ENCODE measurements around the gene PRKCZ. TPM values are rescaled to one million over a fixed set of nuclear protein-coding genes. Genes with fewer than 3 reads are reported as not detected.

Gene PRKCZ
- total RNA-seq, 1 experiment from 2014 or later = 1.9 TPM

GRCh38 chr1:2065699-2066098, 15.5 kb downstream of the PRKCZ start:
- DNase-seq (ENCODE audit: low spot score) = no peak
- intact Hi-C loops (cut with micrococcal nuclease; ENCODE audit: unreplicated experiment) = no loop called here
- Histone ChIP-seq H3K27me3 (replicated peaks; ENCODE audit: insufficient read depth, low read depth, low read length, poor library complexity) (peaks cover 20% of the 10 kb centered on the region), H3K4me3 (ENCODE audit: low read depth, low read length, poor library complexity, severe bottlenecking) (no peak overlapping the region), H3K27ac (ENCODE audit: low read depth, low read length, poor library complexity, severe bottlenecking) (no peak overlapping the region), H3K4me1 (ENCODE audit: insufficient read depth, low read length, poor library complexity, severe bottlenecking) (no peaks in the 10 kb centered on the region), H3K9me3 (ENCODE audit: low read depth, low read length, poor library complexity, severe bottlenecking) (peaks cover 10% of the 10 kb centered on the region), H3K36me3 (ENCODE audit: insufficient read depth, low read length, poor library complexity, severe bottlenecking) (no peaks in the 10 kb centered on the region)
- TF ChIP-seq EZH2 (IDR thresholded peaks at IDR 0.05; ENCODE audit: borderline replicate concordance, low read depth, low read length, poor library complexity, severe bottlenecking) = no peak
- no peak for TF ChIP-seq CTCF (conservative IDR thresholded peaks at IDR 0.05; ENCODE audit: low read depth, low read length)
- ChIA-PET CTCF (interaction anchor here (0.7 kb wide), 2 partner anchors 122 to 129 kb away, joined by 4 to 10 read pairs; partner anchors contain the start of gene FAAP20), POLR2A (ENCODE audit: low non-redundant PET) (no interaction called here)
- BruUV-seq (replicated peaks) = no TSS peak

- no peak for TF ChIP-seq CTCF (conservative IDR thresholded peaks at IDR 0.05; ENCODE audit: low read depth, low read length)
- no peak for TF ChIP-seq EZH2 (IDR thresholded peaks at IDR 0.05; ENCODE audit: borderline replicate concordance, low read depth, low read length, poor library complexity, severe bottlenecking)
These were observed 17.2 kb downstream of the PRKCZ start for GRCh38 chr1:2067393-2067792.

GRCh38 chr1:2067981-2068380, 17.8 kb downstream of the PRKCZ start:
- TF ChIP-seq CTCF (conservative IDR thresholded peaks at IDR 0.05; ENCODE audit: low read depth, low read length) (no peak), EZH2 (IDR thresholded peaks at IDR 0.05; ENCODE audit: borderline replicate concordance, low read depth, low read length, poor library complexity, severe bottlenecking) (no peak)
- H3K9me3 ChIP-seq (ENCODE audit: low read depth, low read length, poor library complexity, severe bottlenecking) = peaks cover 10% of the 10 kb centered on the region
- BruUV-seq (replicated peaks) = no TSS peak
- intact Hi-C loops (cut with micrococcal nuclease; ENCODE audit: unreplicated experiment) = no loop called here
- DNase-seq (ENCODE audit: low spot score) = no peak
- CTCF ChIA-PET = no interaction called here
- peaks cover 34% of the 10 kb centered on the region for H3K27me3 ChIP-seq (replicated peaks; ENCODE audit: insufficient read depth, low read depth, low read length, poor library complexity)
- H3K4me1 ChIP-seq (ENCODE audit: insufficient read depth, low read length, poor library complexity, severe bottlenecking) = no peaks in the 10 kb centered on the region
- H3K27ac ChIP-seq (ENCODE audit: low read depth, low read length, poor library complexity, severe bottlenecking) = no peak overlapping the region
- H3K4me3 ChIP-seq (ENCODE audit: low read depth, low read length, poor library complexity, severe bottlenecking) = no peak overlapping the region
- no peaks in the 10 kb centered on the region for H3K36me3 ChIP-seq (ENCODE audit: insufficient read depth, low read length, poor library complexity, severe bottlenecking)
- POLR2A ChIA-PET (ENCODE audit: low non-redundant PET) = no interaction called here

More at GRCh38 chr1:2067393-2067792, 17.2 kb downstream of the PRKCZ start:
- Histone ChIP-seq H3K9me3 (ENCODE audit: low read depth, low read length, poor library complexity, severe bottlenecking) (peaks cover 10% of the 10 kb centered on the region), H3K27ac (ENCODE audit: low read depth, low read length, poor library complexity, severe bottlenecking) (no peak overlapping the region), H3K36me3 (ENCODE audit: insufficient read depth, low read length, poor library complexity, severe bottlenecking) (no peaks in the 10 kb centered on the region), H3K27me3 (replicated peaks; ENCODE audit: insufficient read depth, low read depth, low read length, poor library complexity) (peaks cover 28% of the 10 kb centered on the region), H3K4me3 (ENCODE audit: low read depth, low read length, poor library complexity, severe bottlenecking) (no peak overlapping the region), H3K4me1 (ENCODE audit: insufficient read depth, low read length, poor library complexity, severe bottlenecking) (no peaks in the 10 kb centered on the region)
- intact Hi-C loops (cut with micrococcal nuclease; ENCODE audit: unreplicated experiment) = no loop called here
- ChIA-PET CTCF (no interaction called here), POLR2A (ENCODE audit: low non-redundant PET) (no interaction called here)
- no peak for DNase-seq (ENCODE audit: low spot score)
- BruUV-seq (replicated peaks) = no TSS peak
